ENCODE measurements around the gene AGBL1. TPM values are rescaled to one million over a fixed set of nuclear protein-coding genes. Genes with fewer than 3 reads are reported as not detected.
"Not testable (repeated sequence)": the region's sequence is repeated elsewhere in the genome, so short reads cannot be mapped to it uniquely, and the experiment has no call there.

The AGBL1 gene
- total RNA-seq, 1 experiment from 2014 or later, result not detected

- no TSS peak for BruUV-seq (replicated peaks)
- H3K27me3 ChIP-seq (replicated peaks; ENCODE audit: insufficient read depth, low read depth, low read length, poor library complexity), result peaks cover 26% of the 10 kb centered on the region
- TF ChIP-seq CTCF (conservative IDR thresholded peaks at IDR 0.05; ENCODE audit: low read depth, low read length) (0 out of 2 replicates have a peak, but pooled peaks have one; percentile 20), EZH2 (IDR thresholded peaks at IDR 0.05; ENCODE audit: borderline replicate concordance, low read depth, low read length, poor library complexity, severe bottlenecking) (no peak)
- POLR2A ChIA-PET (ENCODE audit: low non-redundant PET), result no interaction called here
- no peak for DNase-seq (ENCODE audit: low spot score)
- no peaks in the 10 kb centered on the region for H3K36me3 ChIP-seq (ENCODE audit: insufficient read depth, low read length, poor library complexity, severe bottlenecking)
- H3K4me1 ChIP-seq (ENCODE audit: insufficient read depth, low read length, poor library complexity, severe bottlenecking), result no peaks in the 10 kb centered on the region
- H3K4me3 ChIP-seq (ENCODE audit: low read depth, low read length, poor library complexity, severe bottlenecking), result no peak overlapping the region
- CTCF ChIA-PET, result interaction anchor here (0.6 kb wide), 1 partner anchor 176 kb away, joined by 6 read pairs; no protein-coding TSS in a partner anchor
- H3K9me3 ChIP-seq (ENCODE audit: low read depth, low read length, poor library complexity, severe bottlenecking), result no peaks in the 10 kb centered on the region
- intact Hi-C loops (cut with micrococcal nuclease; ENCODE audit: unreplicated experiment), result no loop called here
- no peak overlapping the region for H3K27ac ChIP-seq (ENCODE audit: low read depth, low read length, poor library complexity, severe bottlenecking)
Measured at GRCh38 chr15:86115145-86115801, 35.6 kb downstream of the AGBL1 start.

GRCh38 chr15:86121568-86122225, 42.0 kb downstream of the AGBL1 start:
- Histone ChIP-seq H3K27me3 (replicated peaks; ENCODE audit: insufficient read depth, low read depth, low read length, poor library complexity) (peaks cover 36% of the 10 kb centered on the region), H3K4me3 (ENCODE audit: low read depth, low read length, poor library complexity, severe bottlenecking) (no peak overlapping the region), H3K36me3 (ENCODE audit: insufficient read depth, low read length, poor library complexity, severe bottlenecking) (no peaks in the 10 kb centered on the region), H3K4me1 (ENCODE audit: insufficient read depth, low read length, poor library complexity, severe bottlenecking) (no peaks in the 10 kb centered on the region), H3K27ac (ENCODE audit: low read depth, low read length, poor library complexity, severe bottlenecking) (no peak overlapping the region), H3K9me3 (ENCODE audit: low read depth, low read length, poor library complexity, severe bottlenecking) (no peaks in the 10 kb centered on the region)
- TF ChIP-seq CTCF (conservative IDR thresholded peaks at IDR 0.05; ENCODE audit: low read depth, low read length), result no peak
- TF ChIP-seq EZH2 (IDR thresholded peaks at IDR 0.05; ENCODE audit: borderline replicate concordance, low read depth, low read length, poor library complexity, severe bottlenecking), result no peak
- intact Hi-C loops (cut with micrococcal nuclease; ENCODE audit: unreplicated experiment), result no loop called here
- CTCF ChIA-PET, result no interaction called here
- BruUV-seq (replicated peaks), result no TSS peak
- DNase-seq (ENCODE audit: low spot score), result no peak
- POLR2A ChIA-PET (ENCODE audit: low non-redundant PET), result no interaction called here

- DNase-seq (ENCODE audit: low spot score); CTCF ChIA-PET; H3K4me3 ChIP-seq (ENCODE audit: low read depth, low read length, poor library complexity, severe bottlenecking); POLR2A ChIA-PET (ENCODE audit: low non-redundant PET); H3K36me3 ChIP-seq (ENCODE audit: insufficient read depth, low read length, poor library complexity, severe bottlenecking); H3K27ac ChIP-seq (ENCODE audit: low read depth, low read length, poor library complexity, severe bottlenecking); H3K9me3 ChIP-seq (ENCODE audit: low read depth, low read length, poor library complexity, severe bottlenecking); H3K4me1 ChIP-seq (ENCODE audit: insufficient read depth, low read length, poor library complexity, severe bottlenecking); intact Hi-C loops (cut with micrococcal nuclease; ENCODE audit: unreplicated experiment); BruUV-seq (replicated peaks): not testable (repeated sequence)
- H3K27me3 ChIP-seq (replicated peaks; ENCODE audit: insufficient read depth, low read depth, low read length, poor library complexity), result peaks cover 36% of the 10 kb centered on the region
Measured at GRCh38 chr15:86122691-86123391, 43.2 kb downstream of the AGBL1 start.
